ENCODE data around the gene C14orf180. TPM values are rescaled to one million over a fixed set of nuclear protein-coding genes. Genes with fewer than 3 reads are reported as not detected.

The C14orf180 gene
- total RNA-seq, 1 donor from 2014 or later, result not detected

DNA sequence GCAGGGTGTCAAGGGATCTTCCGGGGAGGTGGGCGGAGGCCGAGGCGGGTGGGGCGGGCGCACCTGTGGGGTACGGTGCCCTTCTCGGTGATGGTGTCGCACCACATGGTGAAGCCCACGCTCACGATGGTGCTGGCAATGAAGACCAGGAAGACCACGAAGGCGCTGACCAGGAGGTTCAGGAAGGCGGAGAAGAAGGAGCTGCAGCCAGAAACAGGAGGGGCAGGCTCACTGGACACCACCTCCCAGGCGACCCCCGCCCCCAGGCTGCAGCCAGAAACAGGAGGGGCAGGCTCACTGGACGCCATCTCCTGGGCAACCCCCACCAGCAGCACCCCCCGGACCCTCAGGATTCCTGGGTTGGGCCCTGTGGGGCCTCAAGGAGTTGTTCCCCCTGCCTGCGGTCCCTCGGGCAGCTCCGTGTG, 17.4 kb downstream of the C14orf180 start:
- no peaks in the 10 kb centered on the region for H3K9me3 Mint-ChIP-seq
- H3K36me3 Mint-ChIP-seq, result no peaks in the 10 kb centered on the region
- H3K4me3 Mint-ChIP-seq, result no peak overlapping the region
- H3K27ac Mint-ChIP-seq, result no peak overlapping the region
- DNase-seq (ENCODE audit: extremely low spot score, unreplicated experiment), result no peak
- peaks cover 18% of the 10 kb centered on the region for H3K4me1 Mint-ChIP-seq (ENCODE audit: unreplicated experiment)
- TF ChIP-seq, protein P1, sequence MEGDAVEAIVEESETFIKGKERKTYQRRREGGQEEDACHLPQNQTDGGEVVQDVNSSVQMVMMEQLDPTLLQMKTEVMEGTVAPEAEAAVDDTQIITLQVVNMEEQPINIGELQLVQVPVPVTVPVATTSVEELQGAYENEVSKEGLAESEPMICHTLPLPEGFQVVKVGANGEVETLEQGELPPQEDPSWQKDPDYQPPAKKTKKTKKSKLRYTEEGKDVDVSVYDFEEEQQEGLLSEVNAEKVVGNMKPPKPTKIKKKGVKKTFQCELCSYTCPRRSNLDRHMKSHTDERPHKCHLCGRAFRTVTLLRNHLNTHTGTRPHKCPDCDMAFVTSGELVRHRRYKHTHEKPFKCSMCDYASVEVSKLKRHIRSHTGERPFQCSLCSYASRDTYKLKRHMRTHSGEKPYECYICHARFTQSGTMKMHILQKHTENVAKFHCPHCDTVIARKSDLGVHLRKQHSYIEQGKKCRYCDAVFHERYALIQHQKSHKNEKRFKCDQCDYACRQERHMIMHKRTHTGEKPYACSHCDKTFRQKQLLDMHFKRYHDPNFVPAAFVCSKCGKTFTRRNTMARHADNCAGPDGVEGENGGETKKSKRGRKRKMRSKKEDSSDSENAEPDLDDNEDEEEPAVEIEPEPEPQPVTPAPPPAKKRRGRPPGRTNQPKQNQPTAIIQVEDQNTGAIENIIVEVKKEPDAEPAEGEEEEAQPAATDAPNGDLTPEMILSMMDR (conservative IDR thresholded peaks at IDR 0.05), result no peak
- peaks cover 10% of the 10 kb centered on the region for H3K27me3 Mint-ChIP-seq

- H3K36me3 Mint-ChIP-seq, result no peaks in the 10 kb centered on the region
- no peaks in the 10 kb centered on the region for H3K9me3 Mint-ChIP-seq
- H3K27ac Mint-ChIP-seq, result no peak overlapping the region
- H3K27me3 Mint-ChIP-seq, result peaks cover 10% of the 10 kb centered on the region
- peaks cover 13% of the 10 kb centered on the region for H3K4me1 Mint-ChIP-seq (ENCODE audit: unreplicated experiment)
- TF ChIP-seq, protein P1 (conservative IDR thresholded peaks at IDR 0.05), result no peak
- H3K4me3 Mint-ChIP-seq, result no peak overlapping the region
- no peak for DNase-seq (ENCODE audit: extremely low spot score, unreplicated experiment)
These were observed 18.0 kb downstream of the C14orf180 start for GRCh38 chr14:104597576-104597975.

DNA sequence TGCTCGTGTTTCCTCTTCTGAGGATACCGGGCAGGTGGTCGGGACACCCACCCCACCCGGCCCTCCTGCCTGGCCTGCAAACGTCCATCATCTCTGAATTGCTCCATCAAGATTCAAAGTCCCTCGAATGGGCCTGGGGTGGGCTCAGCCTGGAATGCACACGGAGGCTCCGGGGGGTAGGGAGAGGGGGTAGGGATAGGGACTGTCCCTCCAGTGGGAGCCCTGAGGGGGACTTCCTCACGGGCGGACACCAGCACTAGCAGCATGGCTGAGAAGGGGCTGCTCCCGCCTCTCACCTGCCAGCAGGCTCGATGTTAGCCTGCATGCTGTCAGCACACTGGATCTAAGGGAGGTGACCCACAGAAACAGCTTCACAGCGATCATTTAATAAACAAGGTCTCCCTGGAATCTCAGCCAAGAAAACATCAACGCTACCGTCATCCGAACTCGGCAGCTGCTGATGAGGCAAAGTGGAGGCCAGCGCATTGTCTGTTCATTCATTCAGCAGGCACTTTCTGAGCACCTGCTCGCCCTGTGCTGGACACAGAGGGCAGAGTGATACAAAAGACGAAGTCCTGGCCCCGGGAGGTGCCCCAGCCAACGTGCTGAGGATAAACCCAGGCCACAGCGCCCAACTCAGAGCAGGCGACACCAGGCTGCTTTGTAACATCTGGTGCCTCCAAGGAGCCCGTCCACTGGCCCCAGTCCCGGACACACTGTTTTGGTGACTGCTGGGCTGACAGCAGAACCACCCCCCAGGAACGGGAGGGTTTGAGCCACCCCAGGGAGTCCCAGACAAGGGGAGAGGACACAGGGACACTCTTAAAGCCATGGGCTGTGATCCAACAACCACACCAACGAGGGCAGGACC, 18.7 kb downstream of the C14orf180 start:
- TF ChIP-seq, protein P1 (conservative IDR thresholded peaks at IDR 0.05), result no peak
- H3K4me1 Mint-ChIP-seq (ENCODE audit: unreplicated experiment), result peaks cover 13% of the 10 kb centered on the region
- H3K27me3 Mint-ChIP-seq, result peaks cover 16% of the 10 kb centered on the region
- no peak overlapping the region for H3K4me3 Mint-ChIP-seq
- DNase-seq (ENCODE audit: extremely low spot score, unreplicated experiment), result no peak
- H3K9me3 Mint-ChIP-seq, result no peaks in the 10 kb centered on the region
- H3K27ac Mint-ChIP-seq, result no peak overlapping the region
- H3K36me3 Mint-ChIP-seq, result no peaks in the 10 kb centered on the region

DNA sequence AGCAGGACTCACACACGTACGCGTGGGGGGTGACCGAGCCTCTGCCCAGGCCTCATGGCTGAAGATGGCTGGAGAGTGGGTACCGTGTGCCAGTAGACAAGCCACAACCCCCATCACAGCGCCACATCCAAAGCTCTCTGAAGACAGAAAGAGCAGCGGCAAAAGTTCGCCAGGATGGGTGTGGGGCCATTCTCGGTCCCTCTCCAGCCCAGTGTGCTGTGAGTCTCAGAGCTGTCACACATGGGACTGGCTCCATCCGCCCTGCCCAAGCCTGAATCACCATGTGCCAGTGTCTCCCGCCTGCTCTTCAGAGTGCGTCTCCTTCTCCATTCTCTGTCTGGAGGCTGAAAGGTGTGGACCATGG, 19.3 kb downstream of the C14orf180 start:
- Mint-ChIP-seq H3K27me3 (peaks cover 17% of the 10 kb centered on the region), H3K4me3 (no peak overlapping the region), H3K4me1 (ENCODE audit: unreplicated experiment) (peaks cover 8% of the 10 kb centered on the region), H3K36me3 (no peaks in the 10 kb centered on the region), H3K9me3 (no peaks in the 10 kb centered on the region), H3K27ac (no peak overlapping the region)
- no peak for DNase-seq (ENCODE audit: extremely low spot score, unreplicated experiment)
- TF ChIP-seq, protein P1 (conservative IDR thresholded peaks at IDR 0.05), result no peak

DNA sequence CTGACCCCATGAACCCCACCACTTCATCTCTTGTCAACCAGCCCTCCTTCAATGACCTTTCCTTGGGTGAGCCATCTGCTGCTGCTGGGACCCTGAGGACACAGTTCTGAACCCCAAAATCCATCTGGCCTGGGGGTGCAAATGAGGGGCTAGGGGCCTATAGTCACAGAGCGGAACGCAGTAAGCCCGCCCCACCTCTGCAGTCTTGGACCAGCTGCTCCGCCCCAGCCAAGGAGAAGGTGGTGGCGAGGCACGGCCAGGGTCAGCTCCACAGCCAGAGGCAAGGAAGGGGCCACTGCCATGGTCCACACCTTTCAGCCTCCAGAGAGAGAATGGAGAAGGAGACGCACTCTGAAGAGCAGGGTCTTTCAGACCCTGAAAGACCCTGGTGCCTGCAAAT, 19.9 kb downstream of the C14orf180 start:
- H3K9me3 Mint-ChIP-seq, result no peaks in the 10 kb centered on the region
- peaks cover 21% of the 10 kb centered on the region for H3K27me3 Mint-ChIP-seq
- no peak overlapping the region for H3K4me3 Mint-ChIP-seq
- TF ChIP-seq, protein P1 (conservative IDR thresholded peaks at IDR 0.05), result no peak
- no peak overlapping the region for H3K27ac Mint-ChIP-seq
- DNase-seq (ENCODE audit: extremely low spot score, unreplicated experiment), result no peak
- H3K4me1 Mint-ChIP-seq (ENCODE audit: unreplicated experiment), result peaks cover 4% of the 10 kb centered on the region
- H3K36me3 Mint-ChIP-seq, result no peaks in the 10 kb centered on the region
